ENCODE data around the gene RFWD3. TPM values are rescaled to one million over a fixed set of nuclear protein-coding genes. Genes with fewer than 3 reads are reported as not detected.

The RFWD3 gene
- total and polyA plus RNA-seq, 9 donors = 9.5 to 16.1 (median 11.8) TPM

- WGBS (ENCODE audit: insufficient coverage) = 3% methylated on average over 10 of the region's 17 CpGs
- DNase-seq = no peak
- Histone ChIP-seq H3K36me3 (ENCODE audit: control insufficient read depth, insufficient read depth, low read length) (no peaks in the 10 kb centered on the region), H3K4me1 (ENCODE audit: control insufficient read depth, insufficient read depth, low read length) (peaks cover 16% of the 10 kb centered on the region), H3K27ac (ENCODE audit: low read length) (peak overlapping the region; percentile 99), H3K4me3 (ENCODE audit: low read length) (peak overlapping the region; percentile 99), H3K27me3 (ENCODE audit: control insufficient read depth, insufficient read depth, low read length) (no peaks in the 10 kb centered on the region), H3K9me3 (replicated peaks; ENCODE audit: control insufficient read depth, low read depth, low read length) (no peaks in the 10 kb centered on the region)
Measured at GRCh38 chr16:74605746-74606520, 60.7 kb downstream of the RFWD3 start.

GRCh38 chr16:74605332-74605731 lies 61.3 kb downstream of the RFWD3 start:
- peak overlapping the region; percentile 29 for H3K27ac ChIP-seq (ENCODE audit: low read length)
- peaks cover 16% of the 10 kb centered on the region for H3K4me1 ChIP-seq (ENCODE audit: control insufficient read depth, insufficient read depth, low read length)
- no CpG with 5 or more reads among the region's 6 CpGs for WGBS (ENCODE audit: insufficient coverage)
- DNase-seq = no peak
- H3K9me3 ChIP-seq (replicated peaks; ENCODE audit: control insufficient read depth, low read depth, low read length) = no peaks in the 10 kb centered on the region
- H3K4me3 ChIP-seq (ENCODE audit: low read length) = peak overlapping the region; percentile 99
- no peaks in the 10 kb centered on the region for H3K27me3 ChIP-seq (ENCODE audit: control insufficient read depth, insufficient read depth, low read length)
- H3K36me3 ChIP-seq (ENCODE audit: control insufficient read depth, insufficient read depth, low read length) = no peaks in the 10 kb centered on the region

GRCh38 chr16:74603848-74604247 lies 62.8 kb downstream of the RFWD3 start:
- peaks cover 16% of the 10 kb centered on the region for H3K4me1 ChIP-seq (ENCODE audit: control insufficient read depth, insufficient read depth, low read length)
- H3K27me3 ChIP-seq (ENCODE audit: control insufficient read depth, insufficient read depth, low read length) = no peaks in the 10 kb centered on the region
- DNase-seq = no peak
- no peak overlapping the region for H3K27ac ChIP-seq (ENCODE audit: low read length)
- no peaks in the 10 kb centered on the region for H3K36me3 ChIP-seq (ENCODE audit: control insufficient read depth, insufficient read depth, low read length)
- 69% methylated on average over 1 of the region's 4 CpGs for WGBS (ENCODE audit: insufficient coverage)
- H3K4me3 ChIP-seq (ENCODE audit: low read length) = no peak overlapping the region
- no peaks in the 10 kb centered on the region for H3K9me3 ChIP-seq (replicated peaks; ENCODE audit: control insufficient read depth, low read depth, low read length)

- Histone ChIP-seq H3K4me1 (ENCODE audit: control insufficient read depth, insufficient read depth, low read length) (peaks cover 4% of the 10 kb centered on the region), H3K4me3 (ENCODE audit: low read length) (no peak overlapping the region), H3K36me3 (ENCODE audit: control insufficient read depth, insufficient read depth, low read length) (peaks cover 8% of the 10 kb centered on the region), H3K9me3 (replicated peaks; ENCODE audit: control insufficient read depth, low read depth, low read length) (no peaks in the 10 kb centered on the region), H3K27me3 (ENCODE audit: control insufficient read depth, insufficient read depth, low read length) (no peaks in the 10 kb centered on the region), H3K27ac (ENCODE audit: low read length) (no peak overlapping the region)
- no CpG with 5 or more reads among the region's 9 CpGs for WGBS (ENCODE audit: insufficient coverage)
- no peak for DNase-seq
Measured at GRCh38 chr16:74601126-74601871, 65.4 kb downstream of the RFWD3 start.

- Histone ChIP-seq H3K9me3 (replicated peaks; ENCODE audit: control insufficient read depth, low read depth, low read length) (no peaks in the 10 kb centered on the region), H3K4me3 (ENCODE audit: low read length) (no peak overlapping the region), H3K27me3 (ENCODE audit: control insufficient read depth, insufficient read depth, low read length) (no peaks in the 10 kb centered on the region), H3K36me3 (ENCODE audit: control insufficient read depth, insufficient read depth, low read length) (peaks cover 8% of the 10 kb centered on the region), H3K27ac (ENCODE audit: low read length) (no peak overlapping the region), H3K4me1 (ENCODE audit: control insufficient read depth, insufficient read depth, low read length) (no peaks in the 10 kb centered on the region)
- WGBS (ENCODE audit: insufficient coverage) = no CpG with 5 or more reads among the region's 2 CpGs
- no peak for DNase-seq
Measured at GRCh38 chr16:74596586-74596985, 70.1 kb downstream of the RFWD3 start.

GRCh38 chr16:74592847-74593246 lies 73.8 kb downstream of the RFWD3 start:
- H3K36me3 ChIP-seq (ENCODE audit: control insufficient read depth, insufficient read depth, low read length) = peaks cover 5% of the 10 kb centered on the region
- 100% methylated on average over 1 of the region's 3 CpGs for whole genome bisulfite sequencing (ENCODE audit: insufficient coverage)
- no peak for DNase-seq
- no peak overlapping the region for H3K27ac ChIP-seq (ENCODE audit: low read length)
- no peaks in the 10 kb centered on the region for H3K4me1 ChIP-seq (ENCODE audit: control insufficient read depth, insufficient read depth, low read length)
- no peaks in the 10 kb centered on the region for H3K27me3 ChIP-seq (ENCODE audit: control insufficient read depth, insufficient read depth, low read length)
- H3K4me3 ChIP-seq (ENCODE audit: low read length) = no peak overlapping the region
- no peaks in the 10 kb centered on the region for H3K9me3 ChIP-seq (replicated peaks; ENCODE audit: control insufficient read depth, low read depth, low read length)

- Histone ChIP-seq H3K27ac (ENCODE audit: low read length) (no peak overlapping the region), H3K4me3 (ENCODE audit: low read length) (no peak overlapping the region), H3K4me1 (ENCODE audit: control insufficient read depth, insufficient read depth, low read length) (no peaks in the 10 kb centered on the region), H3K36me3 (ENCODE audit: control insufficient read depth, insufficient read depth, low read length) (peaks cover 4% of the 10 kb centered on the region), H3K27me3 (ENCODE audit: control insufficient read depth, insufficient read depth, low read length) (no peaks in the 10 kb centered on the region), H3K9me3 (replicated peaks; ENCODE audit: control insufficient read depth, low read depth, low read length) (no peaks in the 10 kb centered on the region)
- WGBS (ENCODE audit: insufficient coverage) = no CpG with 5 or more reads among the region's 9 CpGs
- DNase-seq = no peak
Measured at GRCh38 chr16:74591876-74592650, 74.6 kb downstream of the RFWD3 start.

GRCh38 chr16:74586948-74587347 lies 79.7 kb downstream of the RFWD3 start:
- 67% methylated on average over 5 of the region's 6 CpGs for whole genome bisulfite sequencing (ENCODE audit: insufficient coverage)

GRCh38 chr16:74585846-74586443 lies 80.7 kb downstream of the RFWD3 start:
- Histone ChIP-seq H3K9me3 (replicated peaks; ENCODE audit: control insufficient read depth, low read depth, low read length) (no peaks in the 10 kb centered on the region), H3K27me3 (ENCODE audit: control insufficient read depth, insufficient read depth, low read length) (no peaks in the 10 kb centered on the region), H3K4me1 (ENCODE audit: control insufficient read depth, insufficient read depth, low read length) (no peaks in the 10 kb centered on the region), H3K4me3 (ENCODE audit: low read length) (no peak overlapping the region), H3K36me3 (ENCODE audit: control insufficient read depth, insufficient read depth, low read length) (no peaks in the 10 kb centered on the region), H3K27ac (ENCODE audit: low read length) (no peak overlapping the region)
- 100% methylated on average over 3 of the region's 6 CpGs for WGBS (ENCODE audit: insufficient coverage)
- no peak for DNase-seq

More at GRCh38 chr16:74586948-74587347, 79.7 kb downstream of the RFWD3 start:
- Histone ChIP-seq H3K36me3 (ENCODE audit: control insufficient read depth, insufficient read depth, low read length) (no peaks in the 10 kb centered on the region), H3K4me3 (ENCODE audit: low read length) (no peak overlapping the region), H3K27ac (ENCODE audit: low read length) (no peak overlapping the region), H3K9me3 (replicated peaks; ENCODE audit: control insufficient read depth, low read depth, low read length) (no peaks in the 10 kb centered on the region), H3K4me1 (ENCODE audit: control insufficient read depth, insufficient read depth, low read length) (no peaks in the 10 kb centered on the region), H3K27me3 (ENCODE audit: control insufficient read depth, insufficient read depth, low read length) (no peaks in the 10 kb centered on the region)
- no peak for DNase-seq
